ENCODE measurements around the gene RBM19. TPM values are rescaled to one million over a fixed set of nuclear protein-coding genes. Genes with fewer than 3 reads are reported as not detected.

RBM19 gene
- total RNA-seq, 2 experiments from 2014 or later, result 29.6 to 33.8 TPM

DNA sequence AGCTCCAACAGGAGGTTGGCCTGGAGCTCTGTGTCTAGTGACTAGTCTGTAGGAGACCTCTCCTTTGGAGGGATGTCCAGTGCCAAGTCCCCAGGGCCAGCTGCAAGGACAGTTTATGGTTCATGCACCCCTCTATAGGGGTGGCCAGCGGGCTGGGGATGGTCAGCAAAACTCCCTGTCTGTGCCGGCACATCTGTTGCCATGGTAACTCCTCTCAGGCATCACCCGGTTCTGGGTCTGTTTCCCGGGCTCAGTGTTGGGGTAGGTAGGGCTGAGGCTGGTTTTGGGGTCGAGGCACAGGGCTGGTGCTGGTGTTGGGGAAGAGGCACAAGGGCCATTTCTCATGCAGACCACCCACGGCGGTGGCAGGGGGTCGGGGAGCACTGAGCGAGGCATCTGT, 196.8 kb downstream of the RBM19 start:
- Mint-ChIP-seq H3K4me1 (ENCODE audit: low read depth) (no peaks in the 10 kb centered on the region), H3K27ac (no peak overlapping the region)
- POLR2A ChIA-PET, result interaction anchor here (0.5 kb wide), 1 partner anchor 31 kb away, joined by 3 read pairs; no protein-coding TSS in a partner anchor

DNA sequence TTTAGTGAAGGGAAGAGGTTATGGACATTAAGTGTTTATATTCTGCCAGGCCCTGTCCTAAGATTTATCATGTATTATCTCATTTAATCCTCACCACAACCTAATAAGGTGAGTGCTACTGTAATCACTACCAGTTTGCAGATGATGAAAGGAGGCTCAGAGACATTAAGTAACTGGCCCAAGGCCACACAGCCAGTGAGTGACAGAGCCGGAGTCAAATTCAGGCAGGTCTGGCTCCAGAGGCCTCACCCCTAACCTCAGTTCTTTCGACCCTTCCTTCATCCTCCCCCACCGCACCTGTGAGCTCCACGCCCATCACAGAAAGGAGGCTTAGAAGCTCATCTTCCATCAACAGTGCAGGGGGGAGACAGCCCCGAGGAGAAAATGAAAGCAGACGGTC, 197.3 kb downstream of the RBM19 start:
- ATAC-seq (no peak), DNase-seq (no peak)
- Mint-ChIP-seq H3K4me1 (ENCODE audit: low read depth) (no peaks in the 10 kb centered on the region), H3K9me3 (ENCODE audit: insufficient read depth) (no peaks in the 10 kb centered on the region), H3K4me3 (no peak overlapping the region), H3K27me3 (ENCODE audit: low read depth) (no peaks in the 10 kb centered on the region), H3K27ac (no peak overlapping the region), H3K36me3 (ENCODE audit: low read depth) (no peaks in the 10 kb centered on the region)
- CTCF ChIA-PET, result no interaction called here
- POLR2A ChIA-PET, result interaction anchor here (0.5 kb wide), 1 partner anchor 31 kb away, joined by 3 read pairs; no protein-coding TSS in a partner anchor

More for the DNA sequence above, 196.8 kb downstream of the RBM19 start:
- Mint-ChIP-seq H3K27me3 (ENCODE audit: low read depth) (no peaks in the 10 kb centered on the region), H3K4me3 (no peak overlapping the region), H3K36me3 (ENCODE audit: low read depth) (no peaks in the 10 kb centered on the region), H3K9me3 (ENCODE audit: insufficient read depth) (no peaks in the 10 kb centered on the region)
- CTCF ChIA-PET, result no interaction called here
- DNase-seq, result no peak
- ATAC-seq, result no peak

DNA sequence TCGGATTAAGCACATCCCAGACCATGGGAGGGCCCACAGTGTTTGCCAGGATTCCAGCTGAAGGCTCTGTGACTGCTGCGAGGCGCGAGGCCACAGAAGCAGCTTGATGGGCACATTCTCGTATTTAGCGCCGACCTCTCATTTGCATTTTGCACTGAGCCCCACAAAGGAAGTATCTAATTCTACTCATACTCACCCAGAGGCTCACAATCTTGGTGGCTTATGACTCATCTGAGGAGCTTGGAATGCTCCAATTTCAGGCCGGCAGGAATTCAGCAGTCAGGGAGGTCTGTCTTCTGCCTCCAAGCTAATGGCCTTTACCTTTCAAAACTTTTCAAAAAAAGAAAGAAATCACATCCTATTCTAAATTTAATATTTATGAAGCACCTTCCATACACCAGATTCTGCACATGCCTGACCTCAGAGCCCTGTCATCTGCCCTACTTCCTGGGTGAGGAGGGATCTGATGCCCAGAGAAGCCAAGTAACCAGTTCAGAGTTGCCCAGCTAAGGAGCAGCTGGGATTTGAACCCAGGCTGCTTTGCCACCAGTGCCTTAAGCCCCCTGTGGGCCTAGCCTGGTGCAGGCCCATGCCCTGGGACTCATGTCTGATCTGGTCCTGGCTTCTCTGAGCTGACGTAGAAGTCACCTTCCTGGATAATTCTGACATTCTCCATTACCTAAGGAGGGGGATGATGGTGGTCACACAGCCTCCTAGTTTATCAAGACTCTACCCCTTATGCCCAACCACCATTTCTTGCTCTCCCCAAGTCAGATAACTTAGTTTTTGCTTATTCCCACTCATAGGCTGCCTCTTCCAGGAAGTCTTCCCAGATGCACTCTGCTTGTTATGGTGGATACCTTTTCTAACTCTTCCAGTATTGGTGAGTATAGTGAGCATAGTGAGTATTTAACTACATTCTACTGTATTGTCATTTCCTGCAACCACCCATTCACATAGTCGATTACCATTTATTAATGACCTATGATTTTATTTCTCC, 198.9 kb downstream of the RBM19 start:
- ChIA-PET CTCF (no interaction called here), POLR2A (no interaction called here)
- ATAC-seq (no peak), DNase-seq (no peak)
- H3K9me3 Mint-ChIP-seq (ENCODE audit: insufficient read depth), result no peaks in the 10 kb centered on the region
- H3K27me3 Mint-ChIP-seq (ENCODE audit: low read depth), result peaks cover 2% of the 10 kb centered on the region
- no peaks in the 10 kb centered on the region for H3K4me1 Mint-ChIP-seq (ENCODE audit: low read depth)
- H3K4me3 Mint-ChIP-seq, result no peak overlapping the region
- H3K36me3 Mint-ChIP-seq (ENCODE audit: low read depth), result no peaks in the 10 kb centered on the region
- no peak overlapping the region for H3K27ac Mint-ChIP-seq
